H1 (cell line): Measurements from ENCODE around the gene CPA3. TPM values are rescaled to one million over a fixed set of nuclear protein-coding genes. Genes with fewer than 3 reads are reported as not detected.

Experiments
- CTCF ChIA-PET: fragments of 300-600 bp; sonication (Branson Sonifier 250); formaldehyde crosslinking; loops from one replicate; lab custom pipeline; 2021; ENCODE audit not compliant: partially characterized antibody; lab: Charles Lee
- POLR2A ChIA-PET: fragments of 300-600 bp; sonication (Branson Sonifier 250); formaldehyde crosslinking; loops from one replicate; lab custom pipeline; 2021; ENCODE audit warnings: inconsistent platforms; ENCODE audit not compliant: partially characterized antibody; lab: Charles Lee
- DNase-seq, 2 experiments: peaks; one replicate each; pipeline versions ENCODE4 v3.0.0 to v3.0.0-alpha.2; 2010 to 2022; ENCODE audit warnings: low spot score in 2 of 2, low read depth in 1 of 2, mixed read lengths in 1 of 2
- FAIRE-seq: peaks from 2 replicates; lab custom pipeline; 2011; peaks lifted over from hg19 to GRCh38; lab: Jason Lieb, UNC
- H2AFZ ChIP-seq: 2 replicates; pipeline ENCODE4 v1.8.1; 2012; ENCODE audit warnings: low read length, inconsistent platforms
- H2AK5ac ChIP-seq: 2 replicates; pipeline ENCODE4 v1.6.1; 2013; ENCODE audit warnings: low read depth, low read length
- H2BK120ac ChIP-seq: replicated peaks from 2 replicates; pipeline ENCODE3; 2013; ENCODE audit warnings: low read depth, low read length, inconsistent platforms
- H2BK12ac ChIP-seq: 2 replicates; pipeline ENCODE4 v1.6.1; 2013; ENCODE audit warnings: low read depth, low read length
- H2BK15ac ChIP-seq: 2 replicates; pipeline ENCODE4 v1.6.1; 2013; ENCODE audit warnings: low read length
- H2BK20ac ChIP-seq: 2 replicates; pipeline ENCODE4 v1.6.1; 2013; ENCODE audit warnings: low read length
- H2BK5ac ChIP-seq: 2 replicates; pipeline ENCODE4 v1.6.1; 2013; ENCODE audit warnings: low read depth, low read length
- H3K14ac ChIP-seq: 2 replicates; pipeline ENCODE4 v1.6.1; 2013; ENCODE audit warnings: inconsistent platforms; ENCODE audit not compliant: insufficient read length
- H3K18ac ChIP-seq: 2 replicates; pipeline ENCODE4 v1.6.1; 2013; ENCODE audit warnings: low read length; ENCODE audit errors: extremely low read depth
- H3K23ac ChIP-seq: 2 replicates; pipeline ENCODE4 v1.6.1; 2013; ENCODE audit warnings: inconsistent platforms; ENCODE audit not compliant: insufficient read length
- H3K23me2 ChIP-seq: 2 replicates; pipeline ENCODE4 v1.6.1; 2013; ENCODE audit warnings: low read depth, low read length
- H3K27ac ChIP-seq: 2 replicates; pipeline ENCODE4 v1.6.1; 2011; ENCODE audit warnings: low read depth, low read length, inconsistent platforms
- H3K27me3 ChIP-seq, 4 experiments: replicated peaks in 1 of 4; 1 replicate in 1 of 4; 2 replicates in 3 of 4; pipeline versions ENCODE4 v1.6.1 to v1.8.1; 2011 to 2013; ENCODE audit warnings: low read length in 3 of 4, mild to moderate bottlenecking in 3 of 4, inconsistent platforms in 2 of 4, mixed read lengths in 2 of 4, moderate library complexity in 1 of 4; ENCODE audit not compliant: control insufficient read depth in 3 of 4, insufficient read depth in 3 of 4; ENCODE audit errors: extremely low read depth in 1 of 4
- H3K36me3 ChIP-seq, 4 experiments: 2 replicates each; pipeline versions ENCODE4 v1.6.1 to v1.8.1; 2011 to 2013; ENCODE audit warnings: mild to moderate bottlenecking in 4 of 4, low read length in 3 of 4, moderate library complexity in 2 of 4, control low read depth in 1 of 4, inconsistent platforms in 1 of 4; ENCODE audit not compliant: insufficient read depth in 4 of 4, control insufficient read depth in 2 of 4
- H3K4ac ChIP-seq: replicated peaks from 2 replicates; pipeline ENCODE3; 2013; ENCODE audit warnings: low read length, low read depth, mixed read lengths, inconsistent platforms; ENCODE audit not compliant: insufficient read length
- H3K4me1 ChIP-seq, 4 experiments: replicated peaks in 1 of 4; 1 replicate in 1 of 4; 2 replicates in 3 of 4; pipeline versions ENCODE4 v1.6.1 to v1.8.1; 2011 to 2013; ENCODE audit warnings: low read length in 3 of 4, inconsistent platforms in 2 of 4, mixed read lengths in 1 of 4; ENCODE audit not compliant: insufficient read depth in 4 of 4, control insufficient read depth in 3 of 4
- H3K4me2 ChIP-seq, 2 experiments: 2 replicates each; pipeline versions ENCODE4 v1.6.1 to v1.8.1; 2011 to 2013; ENCODE audit warnings: low read depth in 2 of 2, low read length in 2 of 2, control low read depth in 1 of 2, inconsistent platforms in 1 of 2, mild to moderate bottlenecking in 1 of 2; ENCODE audit not compliant: insufficient read depth in 1 of 2
- H3K4me3 ChIP-seq, 4 experiments: fragments of 200-600, 300-600 bp in 1 of 4; sonication (generic), shearing (Covaris generic), sonication (Bioruptor Twin) in 1 of 4; 2 replicates each; pipeline versions ENCODE4 v1.5.1 to v1.8.1; 2011 to 2016; ENCODE audit warnings: low read length in 4 of 4, low read depth in 3 of 4, control low read depth in 2 of 4, inconsistent platforms in 2 of 4, mild to moderate bottlenecking in 2 of 4, mixed read lengths in 1 of 4, moderate library complexity in 1 of 4; ENCODE audit not compliant: insufficient read depth in 2 of 4; ENCODE audit errors: extremely low read depth in 1 of 4
- H3K56ac ChIP-seq: replicated peaks from 2 replicates; pipeline ENCODE3; 2013; ENCODE audit warnings: low read depth, mild to moderate bottlenecking, mixed read lengths, low read length, inconsistent platforms; ENCODE audit not compliant: insufficient read length
- H3K79me1 ChIP-seq: 2 replicates; pipeline ENCODE4 v1.6.1; 2013; ENCODE audit warnings: low read depth, low read length, control low read depth
- H3K79me2 ChIP-seq, 2 experiments: 2 replicates each; pipeline versions ENCODE4 v1.6.1 to v1.8.1; 2012 to 2013; ENCODE audit warnings: low read length in 2 of 2, mild to moderate bottlenecking in 2 of 2, inconsistent platforms in 1 of 2; ENCODE audit not compliant: insufficient read depth in 2 of 2, control insufficient read depth in 1 of 2
- H3K9ac ChIP-seq, 4 experiments: replicated peaks in 1 of 4; 1 replicate in 1 of 4; 2 replicates in 3 of 4; pipeline versions ENCODE4 v1.6.1 to v1.8.1; 2011 to 2013; ENCODE audit warnings: low read depth in 3 of 4, low read length in 3 of 4, control low read depth in 2 of 4, mild to moderate bottlenecking in 2 of 4, moderate library complexity in 2 of 4, inconsistent platforms in 1 of 4; ENCODE audit errors: extremely low read depth in 1 of 4
- H3K9me3 ChIP-seq, 2 experiments: 2 replicates each; pipeline versions ENCODE4 v1.6.1 to v1.8.1; 2012 to 2013; ENCODE audit warnings: mild to moderate bottlenecking in 2 of 2, moderate library complexity in 2 of 2, control low read depth in 1 of 2, inconsistent platforms in 1 of 2, low read depth in 1 of 2, low read length in 1 of 2, mixed read lengths in 1 of 2; ENCODE audit not compliant: insufficient read depth in 2 of 2
- H4K20me1 ChIP-seq, 2 experiments: replicated peaks in 1 of 2; 2 replicates each; pipeline versions ENCODE3 to v1.8.1; 2011 to 2013; ENCODE audit warnings: inconsistent platforms in 2 of 2, low read length in 2 of 2, mild to moderate bottlenecking in 1 of 2; ENCODE audit not compliant: insufficient read depth in 2 of 2, control insufficient read depth in 1 of 2
- H4K5ac ChIP-seq: 2 replicates; pipeline ENCODE4 v1.6.1; 2013; ENCODE audit warnings: low read length, low read depth, mixed read lengths, inconsistent platforms; ENCODE audit not compliant: insufficient read length
- H4K8ac ChIP-seq: 2 replicates; pipeline ENCODE4 v1.8.0; 2013; ENCODE audit warnings: mild to moderate bottlenecking, moderate library complexity, low read length, inconsistent platforms; ENCODE audit not compliant: insufficient read depth; ENCODE audit errors: extremely low read depth
- H4K91ac ChIP-seq: replicated peaks from 2 replicates; pipeline ENCODE3; 2013; ENCODE audit warnings: low read length, mixed read lengths, inconsistent platforms; ENCODE audit not compliant: insufficient read length
- ASH2L ChIP-seq: fragments of 200-600, 300-600 bp; sonication (generic); IDR thresholded peaks from one replicate; pipeline ENCODE4 v1.7.1; 2017; ENCODE audit warnings: low read length
- BRCA1 ChIP-seq: IDR thresholded peaks from 2 replicates; pipeline ENCODE4 v1.6.1; 2012; ENCODE audit warnings: low read depth, low read length, improper control_type of control experiment
- HDAC6 ChIP-seq: IDR thresholded peaks from one replicate; pipeline ENCODE4 v1.7.1; 2012; ENCODE audit warnings: low read depth, mild to moderate bottlenecking, inconsistent platforms, low read length, moderate library complexity
- PHF8 ChIP-seq: fragments of 200-600 bp; sonication (generic); conservative IDR thresholded peaks from 2 replicates; pipeline ENCODE4 v1.7.1; 2012; ENCODE audit warnings: low read depth, mild to moderate bottlenecking, inconsistent platforms, low read length, moderate library complexity
- POU5F1 ChIP-seq: IDR thresholded peaks from 2 replicates; pipeline ENCODE4 v1.6.1; 2011; ENCODE audit warnings: low read depth, mild to moderate bottlenecking, low read length, moderate library complexity
- SIN3A ChIP-seq, 2 experiments: IDR thresholded peaks in 1 of 2; conservative IDR thresholded peaks in 1 of 2; 2 replicates each; pipeline ENCODE4 v1.6.1; 2011 to 2012; ENCODE audit warnings: low read length in 2 of 2, improper control_type of control experiment in 1 of 2, low read depth in 1 of 2, mild to moderate bottlenecking in 1 of 2
- SIRT6 ChIP-seq: IDR thresholded peaks from one replicate; pipeline ENCODE4 v1.7.1; 2012; ENCODE audit warnings: low read length, inconsistent platforms
- SP2 ChIP-seq: IDR thresholded peaks from 2 replicates; pipeline ENCODE4 v1.6.1; 2012; ENCODE audit warnings: mild to moderate bottlenecking, low read length, inconsistent platforms
- SRF ChIP-seq: IDR thresholded peaks from 2 replicates; pipeline ENCODE4 v1.6.1; 2011; ENCODE audit warnings: mild to moderate bottlenecking, low read depth, low read length, moderate library complexity
- WGBS, 2 experiments: shearing (Covaris generic) in 1 of 2; methylation state at CpG; one replicate each; pipeline versions ENCODE4 v1.1.6 to v1.1.7; 2013 to 2015; ENCODE audit warnings: low lambda C conversion rate in 2 of 2, mixed read lengths in 2 of 2, inconsistent platforms in 1 of 2, low coverage in 1 of 2, missing lambda C conversion rate in 1 of 2; ENCODE audit not compliant: insufficient replicate concordance in 2 of 2, insufficient coverage in 1 of 2, insufficient read length in 1 of 2; ENCODE audit errors: extremely low coverage in 1 of 2, missing lambda C conversion rate in 1 of 2; 5-methylcytosine and 5-hydroxymethylcytosine counted together
- polyA plus RNA-seq, 7 experiments: library from polyadenylated mRNA; depleted of rRNA in 3 of 7; stranded (reverse) in 5 of 7; unstranded in 2 of 7; fragments of >200 nt in 5 of 7; fragments of 200-250 nt in 2 of 7; gene quantifications; 1 replicate in 5 of 7; 2 replicates in 1 of 7; 4 replicates in 1 of 7; pipeline versions ENCODE4 v1.2.1 to v1.2.3, GENCODE V29; 2011 to 2013; ENCODE audit warnings: missing spikeins in 2 of 7, mixed read lengths in 2 of 7
- total RNA-seq: library from RNA; stranded (reverse); fragmentation: NEBNext Ultra II Directional; extraction: Animal tissue kit (Norgen Biotek cat#: 25700); gene quantifications from 2 replicates; pipeline ENCODE4 v1.2.1, GENCODE V29; 2021
- TF ChIP-seq, protein P1 (sequence below): IDR thresholded peaks from 2 replicates; pipeline ENCODE4 v1.6.1; 2011; ENCODE audit warnings: low read depth, mild to moderate bottlenecking, low read length; ENCODE audit not compliant: insufficient read depth

CPA3 gene
- total and polyA plus RNA-seq, 2 of the 8 experiments (the other 6 are each of a cell fraction or from before 2014, with no cell fraction given), result not detected

DNA sequence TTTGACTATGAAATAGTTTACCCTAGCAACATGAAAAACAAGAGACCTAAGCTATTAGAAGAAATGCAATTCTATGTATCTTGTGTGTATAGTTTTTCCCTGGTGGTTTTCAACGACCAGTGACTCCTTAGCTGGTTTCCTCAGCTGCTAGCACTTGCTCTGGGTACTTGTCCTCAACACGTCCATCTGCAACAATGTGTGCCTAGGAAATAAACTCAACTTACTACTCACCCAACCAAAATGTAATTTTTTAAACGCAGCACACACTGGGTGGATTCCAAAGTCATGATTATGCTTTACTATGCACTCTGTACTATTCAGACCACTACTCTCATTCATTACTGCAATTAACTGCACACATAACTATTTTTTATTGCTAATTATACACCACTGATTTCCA, 31.0 kb downstream of the CPA3 start:
- Histone ChIP-seq H3K4me1 (no peaks in the 10 kb centered on the region), H3K79me2 (no peaks in the 10 kb centered on the region), H2BK15ac (no peak overlapping the region), H4K20me1 (no peaks in the 10 kb centered on the region), H4K5ac (no peak overlapping the region), H4K91ac (no peak overlapping the region), H3K4me2 (no peak overlapping the region), H3K23ac (no peak overlapping the region)
- TF ChIP-seq SP2 (no peak), BRCA1 (no peak), POU5F1 (no peak), SIN3A (conservative IDR thresholded peaks at IDR 0.05 in 1 of 2, IDR thresholded peaks at IDR 0.05 in 1 of 2; ENCODE audit: low read depth in 1 of 2, low read length in 2 of 2) (no peak), HDAC6 (no peak), SRF (no peak), SIRT6 (no peak), ASH2L (no peak), PHF8 (no peak)
- TF ChIP-seq, protein P1, sequence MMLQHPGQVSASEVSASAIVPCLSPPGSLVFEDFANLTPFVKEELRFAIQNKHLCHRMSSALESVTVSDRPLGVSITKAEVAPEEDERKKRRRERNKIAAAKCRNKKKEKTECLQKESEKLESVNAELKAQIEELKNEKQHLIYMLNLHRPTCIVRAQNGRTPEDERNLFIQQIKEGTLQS, result no peak
- TF ChIP-seq, all 59 proteins: peak for 0
- Histone ChIP-seq H3K56ac (no peak overlapping the region), H3K79me1 (no peaks in the 10 kb centered on the region), H2BK20ac (no peak overlapping the region), H3K14ac (no peak overlapping the region), H3K4me3 (no peak overlapping the region), H3K18ac (no peak overlapping the region), H2BK5ac (no peak overlapping the region), H3K27me3 (no peaks in the 10 kb centered on the region), H2AK5ac (no peak overlapping the region), H2AFZ (no peak overlapping the region), H3K9ac (no peak overlapping the region), H3K23me2 (no peaks in the 10 kb centered on the region), H2BK120ac (no peak overlapping the region), H4K8ac (no peak overlapping the region), H3K4ac (no peak overlapping the region), H3K9me3 (no peaks in the 10 kb centered on the region), H3K27ac (no peak overlapping the region), H2BK12ac (no peak overlapping the region), H3K36me3 (no peaks in the 10 kb centered on the region)
- whole genome bisulfite sequencing, 2 experiments, result 91% methylated on average over 3 of the region's 3 CpGs; no CpG with 5 or more reads in 1 of the 2 experiments
- FAIRE-seq (no peak), DNase-seq (no peak)
- ChIA-PET POLR2A (no interaction called here), CTCF (interaction anchor here (0.6 to 2.4 kb wide), 4 partner anchors 12 to 591 kb away, joined by 3 to 15 read pairs (median 3); no protein-coding TSS in a partner anchor)
